ENCODE data around the gene RIMBP2.

Gene RIMBP2

DNA sequence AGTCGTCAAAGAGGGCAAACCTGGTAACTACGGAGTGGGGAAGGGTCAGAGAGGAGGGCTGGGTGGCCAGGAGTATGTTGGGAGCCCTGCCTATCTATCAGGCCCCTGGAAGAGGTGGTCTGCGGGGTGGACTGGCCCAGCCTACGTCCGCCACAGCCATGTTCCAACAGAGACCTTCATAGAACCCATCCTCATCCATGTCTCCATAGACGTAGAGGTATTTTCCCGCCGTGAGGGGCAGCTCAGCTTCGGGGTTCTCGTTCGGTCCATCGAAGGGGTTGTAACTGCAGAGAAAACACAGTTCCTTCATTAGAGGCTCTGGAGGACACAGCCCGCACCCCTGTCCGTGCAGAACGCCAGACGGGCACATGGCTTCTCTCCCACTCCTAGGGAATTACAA, 271.1 kb downstream of the RIMBP2 start:
- no peak for DNase-seq (ENCODE audit: low read depth in 2 of 2)

DNA sequence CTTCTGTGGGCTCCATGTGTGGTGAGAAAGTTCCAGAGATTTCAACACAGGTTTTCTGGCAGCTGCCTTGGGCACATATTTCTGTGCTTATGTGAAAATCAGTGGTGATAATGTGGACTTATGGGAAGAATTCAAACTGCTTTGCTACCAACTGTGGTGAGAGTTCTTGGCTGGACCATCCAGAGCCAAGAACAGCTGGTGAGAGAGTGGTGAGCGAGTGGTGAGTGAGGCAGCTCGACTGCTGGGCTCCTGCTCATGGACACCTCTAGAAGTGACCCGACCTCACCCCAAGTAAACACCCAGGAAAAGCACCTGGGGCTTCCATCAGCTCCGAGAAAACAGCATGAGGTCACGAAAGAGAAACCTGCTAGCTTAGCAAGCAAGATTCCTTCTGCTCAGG, 272.0 kb downstream of the RIMBP2 start:
- DNase-seq (ENCODE audit: low read depth in 2 of 2), result no peak

DNA sequence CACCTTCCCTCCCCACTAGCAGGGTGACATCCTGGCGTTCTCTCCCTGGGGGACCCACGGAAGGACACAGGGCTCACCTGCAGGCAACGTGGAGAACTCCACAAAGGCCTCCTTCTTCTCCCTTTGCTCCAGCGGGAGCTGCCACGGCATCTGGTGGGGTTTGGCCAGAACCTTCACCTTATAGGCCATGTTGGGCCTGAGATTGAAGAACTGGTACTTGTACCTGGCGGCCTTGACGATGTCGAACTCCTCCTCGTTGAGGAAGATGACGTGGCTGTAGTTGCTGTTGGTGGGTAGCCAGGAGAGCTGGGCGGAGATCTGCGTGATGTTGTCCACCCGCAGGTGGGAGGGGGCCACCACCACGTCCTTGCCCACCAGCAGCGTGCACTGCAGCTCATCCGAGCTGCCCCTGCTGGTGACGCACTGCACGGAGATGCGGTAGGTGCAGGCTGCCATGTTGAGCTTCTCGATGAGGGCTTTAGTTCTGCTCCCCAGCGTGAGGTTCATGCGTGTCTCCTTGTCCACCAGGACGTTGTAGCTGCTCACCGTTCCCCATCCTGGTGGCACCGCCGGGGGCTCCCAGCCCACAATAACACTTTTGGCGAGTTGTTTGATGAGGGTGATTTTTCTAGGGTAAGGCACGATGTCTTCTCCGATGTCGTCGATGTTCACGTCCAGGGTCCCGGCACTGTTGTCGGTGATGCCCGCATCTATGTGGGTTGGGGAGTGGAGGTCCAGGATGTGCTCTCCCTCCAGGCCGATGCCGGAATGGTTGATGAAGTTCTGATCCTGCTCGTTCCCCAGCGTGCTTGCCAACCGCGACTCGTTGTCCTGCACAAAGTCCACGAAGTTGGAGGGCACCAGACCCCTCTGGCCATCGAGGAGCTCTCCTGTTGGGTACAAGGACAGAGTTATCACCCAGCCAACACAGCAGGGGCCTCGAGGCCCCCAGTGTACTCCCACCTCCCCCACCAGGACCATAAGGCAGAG, 274.0 kb downstream of the RIMBP2 start:
- no peak for DNase-seq (ENCODE audit: low read depth in 2 of 2)

DNA sequence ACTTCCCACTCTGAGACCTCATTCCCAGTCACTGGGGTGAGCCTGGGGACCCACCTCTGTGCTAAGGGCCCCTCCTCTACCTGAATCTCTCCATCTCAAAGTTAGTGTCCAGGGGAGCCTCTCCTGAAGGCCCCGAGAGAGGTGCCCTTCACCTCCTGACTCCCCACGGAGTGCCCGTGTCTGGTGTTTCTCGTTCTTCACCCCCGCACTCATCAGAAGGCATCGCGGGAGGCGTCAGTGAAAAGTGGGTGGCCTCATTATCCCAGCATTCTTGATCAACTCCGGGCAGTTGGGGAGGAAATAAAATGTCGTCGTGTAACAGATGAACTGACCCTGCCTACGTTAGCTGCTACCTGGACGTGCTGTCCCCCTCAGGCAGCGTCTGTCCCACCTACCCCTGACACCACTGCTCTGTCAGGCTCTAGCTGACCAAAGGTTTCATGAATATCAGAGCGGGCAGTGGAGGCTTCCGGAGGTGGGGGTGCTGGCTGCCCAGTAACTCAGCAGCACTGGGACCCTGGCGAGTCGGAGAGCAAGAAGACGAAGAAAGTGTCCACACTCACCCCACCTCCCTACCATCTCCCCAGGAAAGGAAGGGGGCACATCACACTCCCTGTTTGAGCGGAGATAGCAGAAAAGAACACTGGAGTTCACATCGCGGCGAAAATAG, 275.6 kb downstream of the RIMBP2 start:
- no peak for DNase-seq (ENCODE audit: low read depth in 2 of 2)

DNA sequence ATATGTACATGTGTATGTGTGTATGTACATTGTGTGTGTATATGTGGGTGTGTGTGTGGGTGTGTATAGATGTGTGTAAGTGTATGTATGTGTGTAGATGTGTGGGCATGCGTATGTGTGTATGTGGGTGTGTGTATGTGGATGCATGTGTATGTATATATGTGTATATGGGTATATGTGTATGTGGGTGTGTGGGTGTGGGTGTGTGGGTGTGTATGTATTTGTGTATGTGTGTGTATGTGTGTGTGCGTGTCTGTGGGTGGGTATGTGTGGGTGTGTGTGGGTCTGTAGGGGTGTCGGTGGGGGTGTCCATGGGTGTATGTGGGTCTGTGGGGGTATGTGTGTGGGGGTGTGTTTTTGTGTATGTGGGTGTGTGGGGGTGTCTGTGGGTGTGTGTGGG, 276.8 kb downstream of the RIMBP2 start:
- no peak for DNase-seq (ENCODE audit: low read depth in 2 of 2)

DNA sequence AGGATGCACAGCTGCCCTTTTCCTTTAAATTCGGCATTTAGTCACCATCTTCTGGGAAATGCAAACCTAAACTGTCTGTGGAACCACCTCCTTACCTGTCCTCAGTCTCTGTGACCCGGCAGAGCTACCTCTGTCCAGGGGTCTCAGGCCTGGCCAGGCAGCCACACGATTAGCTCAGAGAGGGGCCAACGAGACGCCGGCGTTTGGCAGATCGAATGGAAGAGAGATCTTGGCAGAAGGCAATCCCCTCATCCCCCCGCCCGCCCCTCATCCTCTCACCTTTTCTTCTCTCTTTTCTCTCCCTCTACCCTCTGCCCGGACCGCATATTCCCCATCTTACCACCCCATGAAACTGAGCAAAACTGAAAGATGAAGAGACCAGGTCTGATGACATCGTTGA, 277.4 kb downstream of the RIMBP2 start:
- no peak for DNase-seq (ENCODE audit: low read depth in 2 of 2)

DNA sequence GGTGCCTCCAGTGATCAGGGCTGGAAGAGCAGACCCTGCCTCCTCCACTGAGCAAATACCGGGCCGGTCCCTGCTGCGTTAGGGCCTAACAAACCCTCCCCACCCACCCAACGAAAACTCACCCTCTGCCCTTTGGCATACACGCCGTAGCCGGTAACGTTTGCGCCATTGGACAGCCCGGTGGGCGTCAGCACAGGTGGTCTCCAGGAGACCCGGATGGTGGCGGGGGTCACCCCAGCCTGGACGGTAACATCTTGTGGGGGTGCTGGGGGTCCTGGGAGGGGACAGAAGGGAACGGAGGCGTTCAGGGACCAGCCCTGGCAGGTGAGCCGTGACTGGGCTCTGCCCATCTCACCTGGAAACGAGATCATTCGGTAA, 277.9 kb downstream of the RIMBP2 start:
- no peak for DNase-seq (ENCODE audit: low read depth in 2 of 2)

DNA sequence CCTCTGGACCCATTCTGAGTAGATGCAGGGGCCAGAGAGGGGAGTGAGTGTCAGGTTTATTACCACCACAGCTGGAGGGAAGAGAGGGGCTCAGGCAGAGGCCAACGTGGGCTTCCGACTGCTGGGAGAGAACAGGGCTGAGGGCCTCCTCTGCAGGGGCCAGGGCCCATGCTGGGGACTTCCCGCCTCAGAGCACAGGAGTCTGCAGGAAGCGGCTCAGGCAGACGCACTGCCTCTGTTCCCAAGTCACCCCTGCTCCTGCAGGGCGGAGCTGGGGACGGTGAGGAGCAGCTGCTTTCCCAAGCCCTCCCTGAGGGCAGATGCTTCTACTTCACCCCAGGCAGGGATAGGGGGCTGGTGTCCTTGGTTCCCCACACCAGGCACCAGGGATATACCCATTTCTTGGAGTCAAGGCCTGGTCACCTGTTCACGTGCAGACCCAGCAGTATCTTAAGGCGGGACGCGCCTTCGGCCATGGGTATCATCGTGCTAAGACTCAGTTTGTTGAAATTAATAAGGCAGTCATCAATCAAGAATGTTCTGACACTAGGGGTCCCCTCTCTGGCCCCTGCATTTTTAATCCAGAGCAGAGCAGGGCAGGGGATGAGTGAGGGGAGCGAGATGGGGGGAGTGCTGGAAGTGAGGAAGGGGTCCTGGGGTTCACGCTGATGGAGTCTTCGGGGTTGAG, 278.4 kb downstream of the RIMBP2 start:
- no peak for DNase-seq (ENCODE audit: low read depth in 2 of 2)

DNA sequence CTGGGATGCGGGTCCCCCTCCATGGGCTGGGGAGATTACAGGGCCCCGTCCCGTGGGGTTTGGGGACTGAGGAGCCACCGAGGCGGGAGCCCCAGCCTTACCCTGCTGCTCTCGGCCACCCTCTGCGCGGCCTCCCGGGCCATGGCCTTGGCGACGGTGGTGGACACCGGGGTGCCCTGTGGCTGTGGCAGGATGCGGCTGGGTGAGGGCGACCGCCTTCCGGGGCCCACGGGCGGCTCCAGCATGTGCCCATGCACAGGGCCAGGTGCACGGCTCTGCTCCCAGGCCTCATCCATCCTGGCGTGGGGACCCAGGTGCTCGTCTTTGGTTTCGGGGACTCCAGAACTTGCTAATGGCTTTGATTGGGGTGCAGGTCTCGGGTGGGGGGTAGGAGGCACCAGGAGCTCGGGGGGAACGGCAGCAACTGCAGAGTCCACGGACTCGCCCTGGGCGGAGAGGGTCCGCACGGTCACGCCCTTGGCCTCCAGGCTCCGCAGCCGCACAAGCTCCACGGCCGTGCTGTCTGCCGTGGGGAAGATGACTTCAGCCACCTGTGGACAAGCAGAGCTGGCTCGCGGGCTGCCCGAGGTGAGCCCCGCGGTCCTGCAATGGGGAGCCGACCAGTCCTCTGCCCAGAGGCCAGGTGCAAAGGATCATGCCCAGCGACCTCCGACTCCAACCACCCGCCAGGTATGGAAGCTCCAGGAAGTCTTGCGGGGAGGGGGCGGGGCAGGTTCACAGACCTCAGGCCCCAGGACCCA, 279.2 kb downstream of the RIMBP2 start:
- DNase-seq (ENCODE audit: low read depth in 2 of 2), result no peak

DNA sequence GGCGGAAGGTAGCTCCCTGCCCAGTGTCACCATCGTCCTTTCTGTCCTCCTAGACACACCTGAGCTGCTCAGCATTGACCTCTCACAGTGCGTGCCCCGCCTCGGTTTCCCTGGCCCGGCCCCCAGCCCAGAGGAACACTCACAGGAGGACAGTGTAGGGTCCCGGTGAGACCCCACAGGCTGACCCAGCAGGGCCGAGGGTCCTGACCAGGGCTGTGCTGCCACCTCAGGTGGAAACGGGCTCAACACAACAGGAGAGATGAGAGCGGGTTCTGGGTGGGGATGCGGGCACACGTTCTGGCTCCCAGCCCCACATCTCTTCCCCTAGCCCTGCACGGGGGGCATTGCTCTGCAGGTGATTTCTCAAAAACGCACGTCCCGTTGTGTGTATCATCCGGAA, 280.3 kb downstream of the RIMBP2 start:
- no peak for DNase-seq (ENCODE audit: low read depth in 2 of 2)

DNA sequence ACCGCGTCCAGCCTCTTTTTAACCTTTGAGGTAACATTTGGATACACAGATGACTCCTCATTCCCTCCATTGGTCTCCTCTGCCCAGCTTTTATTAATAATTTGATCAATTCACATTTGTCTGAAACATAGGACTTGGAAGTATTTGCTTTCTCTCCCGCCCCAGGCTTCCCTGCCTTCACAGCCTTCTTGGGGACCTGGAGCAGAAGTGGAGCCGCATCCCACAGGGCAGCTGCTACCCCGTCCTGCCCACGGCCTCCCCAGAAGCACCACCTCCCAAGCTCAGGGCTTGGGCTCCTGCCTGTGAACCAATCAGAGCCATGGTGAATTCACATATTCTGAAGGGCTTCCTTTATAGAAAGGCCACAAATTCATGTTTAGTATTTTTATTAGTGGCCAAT, 280.8 kb downstream of the RIMBP2 start:
- no peak for DNase-seq (ENCODE audit: low read depth in 2 of 2)

DNA sequence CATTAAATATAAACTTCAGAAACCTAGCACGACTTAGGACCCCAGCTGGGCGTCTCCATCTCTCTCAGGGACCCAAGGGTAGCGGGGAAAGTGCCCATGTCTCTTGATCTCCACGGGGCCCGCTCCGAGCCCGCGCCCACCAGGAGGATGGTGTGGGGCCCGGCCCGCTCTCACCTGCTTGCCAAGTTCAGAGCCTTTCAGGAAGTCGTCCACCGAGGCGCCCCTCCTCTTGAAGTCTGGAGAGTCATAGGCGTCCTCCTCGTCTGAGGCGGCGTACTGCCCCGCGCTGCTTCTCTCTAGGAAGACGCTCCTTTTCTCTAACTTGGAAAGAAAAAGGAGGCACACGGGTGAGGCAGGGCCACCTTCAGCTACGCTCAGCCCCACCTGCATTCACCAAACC, 281.5 kb downstream of the RIMBP2 start:
- DNase-seq (ENCODE audit: low read depth in 2 of 2), result no peak

DNA sequence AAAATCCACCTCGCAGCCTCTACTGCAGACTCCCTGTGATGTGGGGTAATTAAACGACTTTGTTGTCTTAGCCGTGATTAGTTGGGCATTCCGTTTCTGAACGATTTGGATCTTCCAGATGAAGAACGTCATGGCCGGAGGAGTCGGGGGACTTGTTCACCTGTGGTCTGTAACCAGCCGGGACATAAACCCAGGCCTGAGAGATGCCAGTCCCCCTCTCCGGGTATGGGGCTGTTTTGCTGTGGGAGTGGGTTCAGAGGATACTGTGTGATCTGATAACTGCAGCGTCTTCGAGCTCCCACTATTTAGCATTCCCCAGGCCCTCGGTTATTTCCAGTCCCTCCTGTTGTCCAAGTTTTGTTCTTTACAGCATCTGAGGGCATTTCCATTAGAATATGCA, 282.3 kb downstream of the RIMBP2 start:
- no peak for DNase-seq (ENCODE audit: low read depth in 2 of 2)

DNA sequence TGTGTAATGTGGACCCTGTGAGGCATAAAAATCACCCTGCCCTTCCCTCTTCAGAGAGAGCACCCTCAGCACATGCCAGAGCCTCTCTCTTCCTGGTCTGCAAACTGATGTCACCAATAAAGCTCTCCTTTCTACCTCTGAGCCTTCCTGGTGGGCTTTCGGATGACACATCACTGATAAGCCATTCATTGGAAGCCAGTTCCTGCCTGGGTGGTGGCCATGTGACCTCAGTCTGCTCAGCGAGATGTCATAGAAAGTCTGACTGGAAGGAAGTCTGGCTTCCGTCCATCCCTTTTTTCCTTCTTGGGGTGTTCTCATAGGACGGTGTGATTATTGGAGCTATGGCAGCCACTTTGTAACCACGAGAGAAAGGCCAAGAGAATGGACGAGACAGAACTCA, 282.7 kb downstream of the RIMBP2 start:
- DNase-seq (ENCODE audit: low read depth in 2 of 2), result no peak

DNA sequence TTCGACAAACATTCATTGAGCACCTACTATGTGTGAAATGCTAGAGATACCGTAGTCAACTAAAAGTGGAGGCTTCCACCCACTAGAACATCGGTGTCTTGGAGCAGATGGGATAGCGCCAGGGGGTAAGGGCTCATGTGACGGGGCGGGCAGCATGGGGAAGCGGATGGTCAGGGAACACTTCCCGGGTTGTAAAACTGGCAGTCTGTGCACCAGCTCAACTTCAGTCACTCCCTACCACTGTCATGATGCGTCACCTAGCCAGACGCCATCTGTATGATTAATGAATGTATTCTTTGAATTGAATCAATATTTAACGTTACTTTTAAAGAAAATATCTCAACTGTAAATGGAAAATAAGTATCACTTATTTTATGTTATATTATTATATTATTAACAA, 284.9 kb downstream of the RIMBP2 start:
- DNase-seq (ENCODE audit: low read depth in 2 of 2), result no peak

DNA sequence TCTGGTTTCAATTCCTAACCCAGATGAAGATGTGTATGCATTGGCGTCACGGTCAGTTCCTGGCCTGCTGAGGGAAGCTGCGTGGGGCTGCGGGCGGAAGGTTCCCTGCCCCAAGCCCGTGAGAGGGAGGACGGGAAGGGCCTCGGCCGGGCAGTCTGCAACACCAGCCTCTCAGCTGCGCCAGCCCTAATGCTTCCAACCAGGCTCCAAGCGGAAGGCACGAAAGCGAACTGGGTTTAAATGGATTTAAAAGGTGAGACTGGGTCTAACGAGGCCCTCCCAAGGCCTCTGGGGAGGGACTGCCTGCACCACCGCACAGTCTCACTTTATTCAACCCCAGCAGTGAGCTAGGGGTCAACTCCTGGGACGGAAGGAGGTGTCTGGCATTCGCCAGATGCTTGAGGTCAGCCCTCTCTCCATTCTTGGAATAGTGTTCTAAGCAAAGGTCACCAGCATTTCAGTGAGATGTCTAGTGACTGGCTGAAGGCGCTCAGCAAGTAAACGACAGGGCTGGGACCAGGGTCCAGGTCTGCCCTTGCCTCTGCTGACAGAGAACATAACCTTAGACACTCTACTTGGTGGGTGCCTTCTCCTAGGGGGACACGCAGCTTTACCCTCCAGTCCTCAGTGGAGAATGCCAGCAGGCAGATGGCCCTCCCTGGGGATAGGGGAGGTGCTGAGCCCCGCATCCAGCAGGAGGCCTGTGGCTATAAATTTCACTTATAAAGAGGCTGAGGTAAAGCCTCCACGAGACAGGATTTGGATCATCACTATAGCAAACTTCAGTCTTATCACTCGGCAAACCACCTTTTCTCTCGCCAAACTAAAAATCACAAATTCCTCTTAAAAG, 286.2 kb downstream of the RIMBP2 start:
- DNase-seq (ENCODE audit: low read depth in 2 of 2), result no peak

DNA sequence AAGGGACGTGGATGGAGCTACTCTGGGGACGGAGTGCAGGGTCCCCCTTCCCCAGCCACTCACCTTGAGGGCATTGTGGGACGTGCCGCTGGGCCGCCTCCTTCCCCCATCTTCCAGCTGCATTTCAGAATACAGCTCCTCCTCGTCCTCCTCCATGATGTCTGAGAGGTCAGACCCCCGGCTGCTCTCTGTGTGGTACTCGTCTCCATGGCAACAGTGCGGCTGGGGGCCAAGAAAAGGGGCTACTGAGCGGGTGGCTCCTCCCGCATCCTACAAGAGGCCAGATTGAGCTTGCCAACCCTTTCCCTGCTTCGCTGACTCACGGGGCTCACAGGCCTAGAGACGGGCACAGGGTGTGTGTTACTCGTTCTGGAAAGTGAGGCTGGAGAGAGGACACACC, 288.0 kb downstream of the RIMBP2 start:
- DNase-seq (ENCODE audit: low read depth in 2 of 2), result no peak

DNA sequence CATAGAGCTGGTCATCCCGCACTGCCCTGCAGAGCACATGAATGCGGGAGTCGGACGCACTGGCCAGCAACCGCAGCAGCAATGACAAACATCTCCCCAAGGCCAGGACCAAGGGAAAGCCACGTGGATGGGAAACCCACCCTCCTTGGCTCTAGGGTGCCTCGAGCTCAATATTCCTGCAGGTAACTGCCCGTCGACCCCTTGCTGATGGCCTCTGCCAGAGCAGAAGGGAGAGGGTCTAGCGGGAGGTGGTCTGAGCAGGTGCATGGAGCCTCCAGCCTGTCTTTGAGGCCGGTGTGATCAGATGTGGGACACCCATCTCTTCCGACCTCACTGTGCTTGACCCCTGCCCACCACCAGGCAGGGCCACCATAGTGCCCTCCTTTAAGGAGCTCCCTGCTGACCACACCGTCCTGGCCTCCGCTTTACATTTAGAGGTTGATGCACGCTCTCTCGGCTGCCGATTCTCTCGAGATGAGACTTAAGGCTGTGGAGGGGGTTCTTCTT, 288.7 kb downstream of the RIMBP2 start:
- no peak for DNase-seq (ENCODE audit: low read depth in 2 of 2)

DNA sequence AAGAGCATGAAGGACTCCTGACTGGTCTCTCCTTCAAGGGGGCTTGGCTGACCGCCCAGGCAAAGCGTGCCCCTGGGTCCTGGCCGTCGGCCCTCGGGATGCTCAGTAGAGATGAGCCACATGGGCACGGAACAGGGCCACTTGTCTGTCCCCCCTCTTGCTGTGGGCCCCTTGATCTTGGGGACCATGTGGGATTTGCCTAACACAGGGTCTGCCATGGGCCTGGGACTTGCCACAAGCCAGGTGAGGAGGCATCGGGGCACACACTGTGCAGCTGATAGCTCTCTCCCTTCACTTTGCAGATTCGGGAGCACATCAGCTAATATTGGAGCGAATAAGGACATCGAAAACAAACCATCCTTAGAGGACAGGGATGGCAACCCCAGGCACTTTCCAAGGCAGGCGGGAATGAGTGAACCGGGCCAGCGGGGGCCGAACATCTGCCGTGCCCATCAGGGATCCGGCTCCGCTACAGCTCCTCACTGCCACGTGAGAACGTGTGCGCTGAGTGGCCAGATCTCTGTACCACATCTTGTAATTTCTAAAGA, 290.3 kb downstream of the RIMBP2 start:
- no peak for DNase-seq (ENCODE audit: low read depth in 2 of 2)

Data from stimulated activated CD4-positive, alpha-beta T cell treated with anti-CD3 and anti-CD28 coated beads, Interleukin-15, amount 100 ng/mL, for 48 hours (primary cell).